ENCODE results near the gene GPC6.

DNA sequence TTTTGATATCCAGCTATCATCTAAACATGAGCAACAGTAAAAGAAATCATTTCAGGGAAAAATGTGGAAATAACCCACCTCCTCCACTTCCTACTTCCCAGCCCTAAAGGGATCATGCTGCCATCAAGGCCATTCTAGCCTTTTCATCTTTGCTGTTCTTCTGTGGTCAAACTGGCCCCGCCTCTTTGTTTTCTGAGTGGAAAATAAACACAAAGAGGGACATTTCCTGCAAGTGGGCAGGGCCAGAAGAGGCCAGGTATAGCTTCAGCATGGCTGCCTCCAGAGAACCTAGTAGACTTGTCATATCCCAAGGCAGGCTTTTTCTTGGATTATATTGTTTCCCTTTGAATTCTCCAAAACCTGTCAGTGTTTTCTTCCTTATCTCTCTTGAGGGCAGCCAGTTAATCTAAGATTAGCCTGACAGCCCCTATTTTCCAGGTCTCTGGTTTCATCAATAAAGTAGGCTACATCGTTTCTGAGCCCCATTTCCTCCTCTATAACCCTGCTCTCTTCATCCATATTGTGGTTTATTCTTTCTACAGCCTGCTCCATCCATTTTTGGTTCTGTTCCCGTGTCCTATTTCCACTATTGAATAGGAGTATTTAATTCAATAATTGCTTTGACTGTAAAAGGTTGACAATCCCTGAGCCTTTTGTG is 117.6 kb downstream of the GPC6 start:
- TF ChIP-seq, protein P1, sequence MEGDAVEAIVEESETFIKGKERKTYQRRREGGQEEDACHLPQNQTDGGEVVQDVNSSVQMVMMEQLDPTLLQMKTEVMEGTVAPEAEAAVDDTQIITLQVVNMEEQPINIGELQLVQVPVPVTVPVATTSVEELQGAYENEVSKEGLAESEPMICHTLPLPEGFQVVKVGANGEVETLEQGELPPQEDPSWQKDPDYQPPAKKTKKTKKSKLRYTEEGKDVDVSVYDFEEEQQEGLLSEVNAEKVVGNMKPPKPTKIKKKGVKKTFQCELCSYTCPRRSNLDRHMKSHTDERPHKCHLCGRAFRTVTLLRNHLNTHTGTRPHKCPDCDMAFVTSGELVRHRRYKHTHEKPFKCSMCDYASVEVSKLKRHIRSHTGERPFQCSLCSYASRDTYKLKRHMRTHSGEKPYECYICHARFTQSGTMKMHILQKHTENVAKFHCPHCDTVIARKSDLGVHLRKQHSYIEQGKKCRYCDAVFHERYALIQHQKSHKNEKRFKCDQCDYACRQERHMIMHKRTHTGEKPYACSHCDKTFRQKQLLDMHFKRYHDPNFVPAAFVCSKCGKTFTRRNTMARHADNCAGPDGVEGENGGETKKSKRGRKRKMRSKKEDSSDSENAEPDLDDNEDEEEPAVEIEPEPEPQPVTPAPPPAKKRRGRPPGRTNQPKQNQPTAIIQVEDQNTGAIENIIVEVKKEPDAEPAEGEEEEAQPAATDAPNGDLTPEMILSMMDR (IDR thresholded peaks at IDR 0.05; ENCODE audit: poor library complexity): no peak
- TF ChIP-seq EZH2 (IDR thresholded peaks at IDR 0.05; ENCODE audit: borderline replicate concordance) (no peak), EZH2phosphoT487 (IDR thresholded peaks at IDR 0.05; ENCODE audit: low read depth, severe bottlenecking, unreplicated experiment) (no peak)
